HG03520 (cell line): ENCODE data around the gene MED26.

Experiments
- ATAC-seq: cut with Tn5 transposase; IDR thresholded peaks from one replicate; pipeline ENCODE4 v1.9.1; 2021; ENCODE audit warnings: mild to moderate bottlenecking, moderate library complexity; ENCODE audit not compliant: unreplicated experiment

MED26 gene

GRCh38 chr19:16591803-16592556 is 36.0 kb downstream of the MED26 start:
- ATAC-seq = no peak

DNA sequence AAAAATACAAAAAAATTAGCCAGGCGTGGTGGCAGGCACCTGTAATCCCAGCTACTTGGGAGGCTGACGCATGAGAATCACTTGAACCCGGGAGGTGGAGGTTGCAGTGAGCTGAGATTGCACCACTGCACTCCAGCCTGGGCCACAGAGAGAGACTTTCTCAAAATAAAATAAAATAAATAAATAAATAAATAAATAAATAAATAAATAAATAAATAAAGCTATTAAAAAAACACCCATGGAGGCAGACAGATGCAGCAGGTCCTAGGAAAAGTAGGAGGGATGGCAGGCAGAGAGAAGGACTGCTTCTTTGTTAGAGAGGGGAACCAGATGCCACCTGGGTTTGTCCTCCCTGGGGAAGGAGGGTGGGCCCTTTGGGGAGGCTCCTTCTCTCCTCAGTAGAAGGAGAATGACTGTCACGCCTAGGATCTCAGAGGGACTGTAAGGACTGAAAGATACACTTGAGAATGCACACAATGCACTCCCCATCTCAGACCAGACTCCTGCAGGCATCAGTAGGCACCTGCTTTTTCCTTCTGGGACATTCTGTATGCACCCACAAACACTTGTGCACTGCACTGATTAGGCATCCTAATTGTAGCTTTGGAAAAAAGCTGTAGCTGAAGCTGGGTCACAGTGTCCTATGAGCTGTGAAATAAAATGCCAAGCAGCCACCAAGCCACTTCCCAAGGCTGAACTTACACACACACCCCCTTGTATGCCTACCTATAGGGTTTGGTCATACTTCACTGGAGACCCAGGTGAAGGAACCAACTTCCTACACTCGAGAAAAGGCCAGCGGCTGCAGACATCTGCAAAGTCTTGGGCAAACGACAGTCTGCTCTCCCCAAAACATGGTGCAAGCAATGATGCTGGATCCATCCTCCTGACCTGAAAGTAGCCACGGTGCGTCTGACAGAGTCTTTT is 36.9 kb downstream of the MED26 start:
- ATAC-seq = no peak

- no peak for ATAC-seq
Observed at GRCh38 chr19:16589917-16590316, 38.1 kb downstream of the MED26 start.

DNA sequence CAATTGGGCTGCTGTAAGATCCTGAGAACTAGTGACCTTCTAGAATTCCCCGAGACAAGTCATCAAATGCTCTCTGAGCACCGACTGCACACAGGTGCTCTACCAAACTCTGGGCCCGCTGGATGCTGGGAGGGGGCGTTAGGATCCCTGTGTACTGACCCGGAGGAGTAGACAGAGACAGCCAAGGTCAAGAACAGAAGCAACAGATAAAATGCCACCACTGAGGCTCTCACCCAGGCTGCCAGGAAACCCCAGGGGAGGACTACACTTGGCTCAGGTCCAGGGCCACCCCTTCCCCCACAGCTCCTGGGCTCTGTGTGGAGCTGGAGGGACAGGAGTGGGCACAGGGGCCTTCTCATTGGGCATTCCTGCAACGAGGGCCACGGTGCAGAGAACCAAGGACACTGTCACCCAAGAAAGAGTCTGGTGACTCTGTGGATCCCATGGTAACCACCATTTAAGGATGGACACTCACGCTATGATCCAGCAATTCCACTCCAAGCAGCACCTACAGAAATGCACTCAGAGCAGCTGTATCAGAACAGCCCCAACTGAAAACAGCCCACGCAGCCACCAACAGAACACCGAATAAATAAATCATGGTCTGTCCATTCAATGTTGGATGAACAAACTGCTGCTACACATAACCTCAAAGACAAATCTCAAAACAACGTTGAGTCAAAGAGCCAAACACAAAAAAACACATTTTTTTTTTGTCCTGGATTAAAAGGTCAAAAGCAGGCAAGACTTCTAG is 39.0 kb downstream of the MED26 start:
- no peak for ATAC-seq

DNA sequence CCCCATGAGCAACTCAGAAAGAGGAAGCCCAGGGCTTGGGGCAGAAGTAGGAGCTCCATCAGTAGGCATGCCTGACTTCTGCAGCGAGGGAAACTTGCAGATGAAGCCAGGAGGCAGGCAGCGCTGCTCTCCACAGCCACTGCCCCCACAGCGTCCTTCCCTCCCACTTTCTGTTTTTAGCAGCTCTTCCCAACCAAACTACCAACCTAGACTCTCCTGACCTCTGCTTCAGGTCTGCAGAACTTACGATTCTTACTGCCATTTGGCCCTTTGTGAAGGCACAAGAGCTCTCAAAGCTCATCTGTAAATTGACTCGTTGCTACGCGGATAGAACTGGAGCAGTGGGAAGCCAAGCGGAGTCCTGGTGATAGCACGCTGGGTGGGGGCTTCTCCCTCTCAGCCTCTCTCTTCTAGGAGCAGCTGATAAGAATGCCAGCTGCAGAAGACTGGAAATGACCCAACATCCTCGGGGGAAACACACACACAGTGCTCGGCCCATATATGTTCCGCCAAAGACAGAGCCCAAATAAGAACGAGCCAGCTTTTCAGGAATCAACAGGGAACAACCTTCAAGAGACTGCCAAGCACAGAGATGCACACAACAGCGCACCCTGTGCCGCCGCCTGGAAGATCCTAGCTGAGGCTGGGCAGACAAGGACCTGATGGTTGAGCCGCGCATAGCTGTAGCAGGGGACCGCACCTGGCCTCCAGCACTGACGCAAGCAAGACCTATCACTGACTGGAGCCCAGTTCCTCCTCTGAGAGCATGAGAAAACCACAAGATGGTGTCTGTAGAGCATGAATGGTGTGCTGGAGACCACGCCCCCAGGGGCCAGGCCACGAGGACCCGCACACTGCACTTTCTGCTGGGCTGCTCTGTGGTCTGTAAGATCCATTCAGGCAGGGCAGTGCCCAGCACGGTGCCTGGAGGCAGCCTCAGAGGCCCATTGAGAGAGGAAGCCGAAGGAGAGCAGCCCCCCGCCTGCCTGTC is 39.9 kb downstream of the MED26 start:
- peak; percentile 28 for ATAC-seq

- ATAC-seq = no peak
Observed at GRCh38 chr19:16586991-16587832, 40.8 kb downstream of the MED26 start.

DNA sequence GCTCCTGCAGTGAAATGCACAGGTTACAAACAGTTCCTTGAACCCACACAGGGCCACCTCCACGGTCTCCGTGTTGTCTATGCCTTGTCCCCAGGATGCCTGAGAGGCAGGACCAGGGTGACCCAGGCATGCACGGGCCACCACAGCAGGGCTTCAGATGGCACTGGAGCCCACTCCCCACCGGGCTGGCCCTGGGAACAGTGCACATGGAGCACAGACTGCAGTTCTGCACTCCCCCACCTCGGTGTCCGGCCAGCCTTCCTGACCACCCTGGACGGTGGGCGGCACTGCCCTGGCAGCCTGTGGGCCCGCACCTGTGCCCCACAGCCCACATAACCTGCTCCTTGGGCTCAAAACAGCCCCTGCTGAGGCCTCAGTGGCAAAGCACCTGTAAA is 41.5 kb downstream of the MED26 start:
- no peak for ATAC-seq

- ATAC-seq = peak; percentile 35
Observed at GRCh38 chr19:16585808-16586476, 42.1 kb downstream of the MED26 start.

DNA sequence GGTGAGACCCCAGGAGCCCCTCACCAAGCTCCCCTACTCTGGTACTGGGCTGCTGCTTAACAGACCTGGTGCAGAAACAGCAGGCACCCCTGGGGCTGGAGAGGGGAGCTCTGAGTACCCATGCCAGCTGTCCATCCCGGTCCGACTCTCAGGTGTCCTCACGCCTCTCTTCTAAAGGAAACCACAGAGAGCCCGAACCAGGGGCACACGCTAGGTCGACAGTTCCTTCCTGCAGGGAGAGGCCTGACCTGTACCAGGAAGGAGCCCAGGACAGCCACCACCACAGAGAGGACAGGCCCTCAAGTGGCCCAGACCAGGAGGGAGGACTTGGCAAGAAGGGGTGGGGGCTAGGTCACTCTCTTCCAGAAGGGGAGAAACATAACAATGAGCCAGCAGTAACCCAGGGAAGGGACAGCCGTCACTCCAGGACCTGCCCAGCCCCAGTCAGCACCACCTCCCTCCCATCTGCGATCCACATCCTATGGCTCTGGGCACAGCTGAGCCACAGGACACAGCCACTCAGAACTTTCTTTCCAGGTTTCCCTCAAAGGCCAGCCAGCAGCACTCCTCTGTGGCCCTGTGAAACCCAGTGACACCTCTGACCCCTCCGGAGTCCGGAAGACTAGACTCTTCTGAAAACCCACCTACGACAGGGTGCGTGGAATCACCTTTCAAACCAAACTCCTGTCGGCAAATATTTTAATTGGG is 42.8 kb downstream of the MED26 start:
- no peak for ATAC-seq

DNA sequence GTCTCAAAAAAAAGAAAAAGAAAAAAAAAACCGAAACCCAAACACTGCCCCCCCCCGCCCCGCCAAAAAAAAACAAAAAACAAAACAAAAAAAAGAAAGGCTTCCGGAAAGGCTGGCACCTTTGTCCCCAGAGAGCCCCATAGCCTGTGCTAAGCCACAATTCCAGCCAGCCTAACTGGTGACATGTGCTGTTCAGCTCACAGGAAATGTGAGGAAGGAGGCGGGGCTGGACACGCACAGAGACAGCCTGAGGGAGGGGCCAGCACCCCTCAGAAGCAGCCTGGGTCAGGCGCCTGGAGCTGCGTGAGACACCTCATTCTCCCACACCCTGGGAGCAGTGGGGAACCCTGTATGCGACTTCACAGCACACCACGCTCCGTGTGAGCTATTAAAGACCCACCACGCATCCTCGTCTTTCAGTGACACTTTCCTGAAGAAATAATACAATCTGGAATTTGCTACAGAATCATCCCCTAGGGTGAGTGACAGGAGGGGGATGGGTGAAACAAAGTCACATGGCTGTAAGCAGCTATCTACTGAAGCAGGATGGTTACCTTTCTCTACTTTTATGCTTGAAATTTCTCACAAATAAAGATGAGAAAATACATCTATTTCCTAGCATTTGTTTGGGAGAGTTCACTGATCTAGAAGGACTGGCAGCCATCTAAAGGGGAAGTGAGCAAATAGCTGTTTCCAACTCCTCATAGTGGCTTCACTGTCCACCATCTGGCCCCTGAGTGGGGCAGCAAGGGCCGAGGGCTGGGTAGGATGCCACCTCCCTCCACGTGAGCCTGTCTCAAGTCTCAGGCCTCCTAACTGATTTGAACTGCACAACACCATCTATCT is 43.5 kb downstream of the MED26 start:
- peak; percentile 46 for ATAC-seq

DNA sequence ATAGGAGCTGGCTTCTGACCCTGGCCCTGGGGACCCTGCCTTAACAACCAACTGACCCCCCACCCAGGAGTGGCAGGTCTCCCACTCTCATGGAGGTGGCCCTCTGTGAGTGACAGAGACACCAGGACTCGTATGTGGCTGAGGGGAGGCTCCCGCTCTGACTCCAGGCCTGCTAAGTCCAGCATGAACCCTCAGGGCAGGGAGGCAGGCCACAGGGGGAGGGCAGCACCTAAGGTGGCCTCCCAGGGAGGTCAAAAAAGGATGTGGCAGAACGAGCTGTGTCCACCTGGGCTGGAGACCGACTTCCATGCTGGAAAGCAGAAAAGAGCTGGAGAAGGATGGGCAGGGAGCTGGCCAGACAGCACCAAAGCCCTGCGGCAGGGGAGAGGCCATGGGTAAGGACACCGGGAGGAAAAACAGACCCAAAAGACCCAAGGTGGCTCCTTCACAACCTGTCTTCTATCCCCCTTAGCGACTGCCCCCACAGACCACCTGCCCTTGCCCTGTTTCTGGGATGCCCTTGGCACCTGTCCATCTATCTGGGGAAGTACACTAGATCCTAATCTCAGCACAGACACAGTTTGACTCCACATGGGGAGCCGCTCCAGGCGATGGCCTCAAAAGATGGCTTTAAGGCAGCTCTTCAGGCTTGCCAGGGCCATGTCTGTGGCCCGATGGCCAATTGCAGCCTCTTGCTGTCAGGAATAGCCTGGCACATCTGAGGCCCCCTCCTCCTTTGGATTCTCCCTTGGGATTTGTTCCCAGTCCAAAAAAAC is 45.3 kb downstream of the MED26 start:
- no peak for ATAC-seq

DNA sequence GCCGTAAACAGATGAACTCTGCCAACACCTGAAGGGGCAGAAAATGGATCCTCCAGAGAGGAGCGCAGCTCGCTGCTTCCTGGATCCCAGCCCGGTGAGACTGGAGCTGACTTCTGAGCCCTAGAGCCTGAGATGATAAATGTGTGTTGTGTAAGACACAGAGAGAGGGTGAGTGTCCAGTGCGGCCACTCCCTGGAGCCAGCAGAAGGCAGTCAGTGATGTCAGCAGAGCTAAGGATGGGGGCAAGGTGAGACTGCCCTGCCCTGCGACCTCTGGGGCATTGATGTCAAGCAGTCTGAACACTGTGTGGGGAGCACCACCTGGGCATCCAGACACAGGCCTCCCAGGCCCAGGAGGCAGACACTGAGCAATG is 46.0 kb downstream of the MED26 start:
- no peak for ATAC-seq

- ATAC-seq = no peak
Observed at GRCh38 chr19:16581145-16581970, 46.6 kb downstream of the MED26 start.

GRCh38 chr19:16579381-16579780 is 48.6 kb downstream of the MED26 start:
- no peak for ATAC-seq

- no peak for ATAC-seq
Observed at GRCh38 chr19:16577531-16577985, 50.4 kb downstream of the MED26 start.
